Eye (tissue), 1 donor: ENCODE data around the gene NDUFA8.
"Not testable (repeated sequence)": the region's sequence is repeated elsewhere in the genome, so short reads cannot be mapped to it uniquely, and the experiment has no call there.

Experiments
- DNase-seq: peaks from one replicate; pipeline ENCODE4 v3.0.0-alpha.2; 2015

Gene NDUFA8

GRCh38 chr9:122119166-122119521 lies 40.4 kb downstream of the NDUFA8 start:
- no peak for DNase-seq

- no peak for DNase-seq
Measured at GRCh38 chr9:122118343-122119165, 41.0 kb downstream of the NDUFA8 start.

GRCh38 chr9:122117241-122117640 lies 42.3 kb downstream of the NDUFA8 start:
- DNase-seq = not testable (repeated sequence)

- no peak for DNase-seq
Measured at GRCh38 chr9:122116448-122117173, 43.0 kb downstream of the NDUFA8 start.

- DNase-seq = no peak
Measured at GRCh38 chr9:122116040-122116439, 43.5 kb downstream of the NDUFA8 start.

- DNase-seq = no peak
Measured at GRCh38 chr9:122115176-122116035, 44.2 kb downstream of the NDUFA8 start.

- peak; percentile 47 for DNase-seq
Measured at GRCh38 chr9:122113574-122113973, 46.0 kb downstream of the NDUFA8 start.

GRCh38 chr9:122112238-122112637 lies 47.3 kb downstream of the NDUFA8 start:
- no peak for DNase-seq

GRCh38 chr9:122111413-122112085 lies 48.0 kb downstream of the NDUFA8 start:
- no peak for DNase-seq

- DNase-seq = no peak
Measured at GRCh38 chr9:122110100-122110833, 49.3 kb downstream of the NDUFA8 start.

- no peak for DNase-seq
Measured at GRCh38 chr9:122109035-122109813, 50.4 kb downstream of the NDUFA8 start.

- DNase-seq = no peak
Measured at GRCh38 chr9:122107291-122107805, 52.2 kb downstream of the NDUFA8 start.

- DNase-seq = no peak
Measured at GRCh38 chr9:122106576-122106975, 53.0 kb downstream of the NDUFA8 start.

- DNase-seq = no peak
Measured at GRCh38 chr9:122103985-122104384, 55.6 kb downstream of the NDUFA8 start.

GRCh38 chr9:122102156-122102555 lies 57.4 kb downstream of the NDUFA8 start:
- no peak for DNase-seq

GRCh38 chr9:122100756-122101155 lies 58.8 kb downstream of the NDUFA8 start:
- no peak for DNase-seq

GRCh38 chr9:122099271-122099869 lies 60.2 kb downstream of the NDUFA8 start:
- DNase-seq = peak; percentile 93

GRCh38 chr9:122097679-122098315 lies 61.8 kb downstream of the NDUFA8 start:
- no peak for DNase-seq

GRCh38 chr9:122096620-122097415 lies 62.8 kb downstream of the NDUFA8 start:
- no peak for DNase-seq
